ENCODE data around the gene MOSPD2.

Gene MOSPD2

DNA sequence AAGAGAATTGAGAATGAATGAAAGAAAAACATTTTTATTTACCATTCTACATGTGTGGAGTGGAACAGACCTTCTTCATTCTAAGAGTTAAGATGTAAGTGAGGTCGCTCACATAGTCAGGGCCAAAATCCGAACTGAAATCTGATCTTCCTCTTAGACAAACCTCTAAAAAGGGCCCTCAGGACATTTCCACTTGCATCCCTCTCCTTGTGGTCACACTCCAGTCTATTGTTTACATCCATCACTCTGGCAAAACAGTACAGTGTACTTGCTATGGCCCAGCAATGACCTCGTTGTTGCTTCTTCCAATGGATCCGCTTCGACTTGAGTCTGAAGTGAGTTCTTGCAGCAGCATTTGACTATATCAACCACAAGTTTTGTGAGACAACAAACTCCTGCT, 54.2 kb downstream of the MOSPD2 start:
- TF ChIP-seq TCF4 (CRISPR knock-in tag; IDR thresholded peaks at IDR 0.05; ENCODE audit: borderline replicate concordance), result no peak
- no peak for TF ChIP-seq PPARA (CRISPR knock-in tag; IDR thresholded peaks at IDR 0.05; ENCODE audit: borderline replicate concordance)
- no peak for TF ChIP-seq ZNF70 (CRISPR knock-in tag; IDR thresholded peaks at IDR 0.05)
- no peak for TF ChIP-seq ARNTL (CRISPR knock-in tag; IDR thresholded peaks at IDR 0.05; ENCODE audit: borderline replicate concordance, low read depth)
- TF ChIP-seq CSDC2 (CRISPR knock-in tag; IDR thresholded peaks at IDR 0.05), result no peak
- TF ChIP-seq BACH2 (CRISPR knock-in tag; IDR thresholded peaks at IDR 0.05; ENCODE audit: borderline replicate concordance), result no peak
- TF ChIP-seq POU6F1 (CRISPR knock-in tag; IDR thresholded peaks at IDR 0.05; ENCODE audit: borderline replicate concordance, low read depth), result no peak
- TF ChIP-seq, protein P1, sequence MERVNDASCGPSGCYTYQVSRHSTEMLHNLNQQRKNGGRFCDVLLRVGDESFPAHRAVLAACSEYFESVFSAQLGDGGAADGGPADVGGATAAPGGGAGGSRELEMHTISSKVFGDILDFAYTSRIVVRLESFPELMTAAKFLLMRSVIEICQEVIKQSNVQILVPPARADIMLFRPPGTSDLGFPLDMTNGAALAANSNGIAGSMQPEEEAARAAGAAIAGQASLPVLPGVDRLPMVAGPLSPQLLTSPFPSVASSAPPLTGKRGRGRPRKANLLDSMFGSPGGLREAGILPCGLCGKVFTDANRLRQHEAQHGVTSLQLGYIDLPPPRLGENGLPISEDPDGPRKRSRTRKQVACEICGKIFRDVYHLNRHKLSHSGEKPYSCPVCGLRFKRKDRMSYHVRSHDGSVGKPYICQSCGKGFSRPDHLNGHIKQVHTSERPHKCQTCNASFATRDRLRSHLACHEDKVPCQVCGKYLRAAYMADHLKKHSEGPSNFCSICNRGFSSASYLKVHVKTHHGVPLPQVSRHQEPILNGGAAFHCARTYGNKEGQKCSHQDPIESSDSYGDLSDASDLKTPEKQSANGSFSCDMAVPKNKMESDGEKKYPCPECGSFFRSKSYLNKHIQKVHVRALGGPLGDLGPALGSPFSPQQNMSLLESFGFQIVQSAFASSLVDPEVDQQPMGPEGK (CRISPR knock-in tag; IDR thresholded peaks at IDR 0.05; ENCODE audit: borderline replicate concordance), result no peak
- no peak for TF ChIP-seq TOX (CRISPR knock-in tag; IDR thresholded peaks at IDR 0.05; ENCODE audit: borderline replicate concordance)
- no peak for TF ChIP-seq TSHZ2 (CRISPR knock-in tag; IDR thresholded peaks at IDR 0.05)
- no peak for TF ChIP-seq SNAI2 (CRISPR knock-in tag; IDR thresholded peaks at IDR 0.05)
- no peak for TF ChIP-seq ZFP3 (CRISPR knock-in tag; IDR thresholded peaks at IDR 0.05)
- TF ChIP-seq OSR1 (CRISPR knock-in tag; IDR thresholded peaks at IDR 0.05), result no peak
- no peak for TF ChIP-seq GLIS3 (CRISPR knock-in tag; IDR thresholded peaks at IDR 0.05)
- no peak for TF ChIP-seq ISL1 (CRISPR knock-in tag; IDR thresholded peaks at IDR 0.05)
- TF ChIP-seq, protein P2, sequence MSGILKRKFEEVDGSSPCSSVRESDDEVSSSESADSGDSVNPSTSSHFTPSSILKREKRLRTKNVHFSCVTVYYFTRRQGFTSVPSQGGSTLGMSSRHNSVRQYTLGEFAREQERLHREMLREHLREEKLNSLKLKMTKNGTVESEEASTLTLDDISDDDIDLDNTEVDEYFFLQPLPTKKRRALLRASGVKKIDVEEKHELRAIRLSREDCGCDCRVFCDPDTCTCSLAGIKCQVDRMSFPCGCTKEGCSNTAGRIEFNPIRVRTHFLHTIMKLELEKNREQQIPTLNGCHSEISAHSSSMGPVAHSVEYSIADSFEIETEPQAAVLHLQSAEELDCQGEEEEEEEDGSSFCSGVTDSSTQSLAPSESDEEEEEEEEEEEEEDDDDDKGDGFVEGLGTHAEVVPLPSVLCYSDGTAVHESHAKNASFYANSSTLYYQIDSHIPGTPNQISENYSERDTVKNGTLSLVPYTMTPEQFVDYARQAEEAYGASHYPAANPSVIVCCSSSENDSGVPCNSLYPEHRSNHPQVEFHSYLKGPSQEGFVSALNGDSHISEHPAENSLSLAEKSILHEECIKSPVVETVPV (CRISPR knock-in tag; IDR thresholded peaks at IDR 0.05), result no peak
- no peak for TF ChIP-seq ZNF565 (CRISPR knock-in tag; conservative IDR thresholded peaks at IDR 0.05; ENCODE audit: low read depth)
- TF ChIP-seq CREB5 (CRISPR knock-in tag; IDR thresholded peaks at IDR 0.05; ENCODE audit: low read depth), result no peak
- no peak for TF ChIP-seq ZC3H10 (CRISPR knock-in tag; IDR thresholded peaks at IDR 0.05)
- TF ChIP-seq RARB (CRISPR knock-in tag; IDR thresholded peaks at IDR 0.05), result no peak
- no peak for ATAC-seq

- ATAC-seq, result no peak
These were observed 57.4 kb downstream of the MOSPD2 start for GRCh38 chrX:14930663-14931062.

More at GRCh38 chrX:14930663-14931062, 57.4 kb downstream of the MOSPD2 start:
- TF ChIP-seq, protein P1 (CRISPR knock-in tag; IDR thresholded peaks at IDR 0.05; ENCODE audit: borderline replicate concordance), result no peak
- TF ChIP-seq PPARA (CRISPR knock-in tag; IDR thresholded peaks at IDR 0.05; ENCODE audit: borderline replicate concordance) (no peak), ARNTL (CRISPR knock-in tag; IDR thresholded peaks at IDR 0.05; ENCODE audit: borderline replicate concordance, low read depth) (no peak), TSHZ2 (CRISPR knock-in tag; IDR thresholded peaks at IDR 0.05) (no peak), GLIS3 (CRISPR knock-in tag; IDR thresholded peaks at IDR 0.05) (no peak), BACH2 (CRISPR knock-in tag; IDR thresholded peaks at IDR 0.05; ENCODE audit: borderline replicate concordance) (no peak), TCF4 (CRISPR knock-in tag; IDR thresholded peaks at IDR 0.05; ENCODE audit: borderline replicate concordance) (no peak), ZNF70 (CRISPR knock-in tag; IDR thresholded peaks at IDR 0.05) (no peak), ZFP30 (CRISPR knock-in tag; IDR thresholded peaks at IDR 0.05) (no peak), TOX (CRISPR knock-in tag; IDR thresholded peaks at IDR 0.05; ENCODE audit: borderline replicate concordance) (no peak), RARB (CRISPR knock-in tag; IDR thresholded peaks at IDR 0.05) (no peak), ISL1 (CRISPR knock-in tag; IDR thresholded peaks at IDR 0.05) (no peak), ZNF8 (CRISPR knock-in tag; IDR thresholded peaks at IDR 0.05) (no peak)
